Tibial artery (tissue), 4 donors: Measurements from ENCODE around the gene C1QTNF3.

Experiments
- DNase-seq, 2 donors: peaks; one replicate each; pipeline ENCODE4 v3.0.0-alpha.2; 2019
- H3K27ac ChIP-seq, 2 donors: fragments of 200-600 bp; sonication (generic) in 1 of 2; 1 replicate in 1 of 2; 2 replicates in 1 of 2; pipeline ENCODE4 v1.5.1; 2018 to 2019; ENCODE audit warnings: mild to moderate bottlenecking in 1 of 2
- H3K27me3 ChIP-seq, 2 donors: fragments of 200-600 bp; sonication (generic) in 1 of 2; one replicate each; pipeline versions ENCODE4 v1.5.1 to v1.6.0; 2016 to 2019
- H3K36me3 ChIP-seq, 3 donors: fragments of 200-600 bp; sonication (generic) in 2 of 3; one replicate each; pipeline ENCODE4 v1.5.1; 2016 to 2019; ENCODE audit warnings: mild to moderate bottlenecking in 2 of 3
- H3K4me1 ChIP-seq, 4 donors: fragments of 200-600 bp; sonication (generic) in 2 of 4; 1 replicate in 3 of 4; 2 replicates in 1 of 4; pipeline ENCODE4 v1.5.1; 2016 to 2019
- H3K4me3 ChIP-seq, 2 donors: fragments of 200-600 bp; sonication (generic) in 1 of 2; 1 replicate in 1 of 2; 2 replicates in 1 of 2; pipeline ENCODE4 v1.5.1; 2018 to 2019; ENCODE audit warnings: mild to moderate bottlenecking in 2 of 2
- H3K9me3 ChIP-seq, 3 donors: fragments of 200-600 bp; sonication (generic) in 1 of 3; one replicate each; pipeline ENCODE4 v1.5.1; 2016 to 2019
- CTCF ChIP-seq, 2 experiments: fragments of 200-600 bp in 1 of 2; fragments of 450-650 bp in 1 of 2; IDR thresholded peaks; one replicate each; pipeline ENCODE4 v1.5.1; 2017 to 2019; ENCODE audit warnings: antibody characterized with exemption in 2 of 2, mild to moderate bottlenecking in 1 of 2, moderate library complexity in 1 of 2
- intact Hi-C: fragments of 100-400 bp; cut with DNase I; formaldehyde crosslinking; loops from one replicate; pipeline ENCODE4 v1.15.0; 2023; ENCODE audit warnings: low total_unique reads

The C1QTNF3 gene

GRCh38 chr5:34005211-34005610 lies 37.8 kb downstream of the C1QTNF3 start:
- H3K4me1 ChIP-seq, result peaks cover 0 to 19% (median 7%) of the 10 kb centered on the region in 4 donors
- intact Hi-C loops, result no loop called here
- H3K4me3 ChIP-seq, result no peak overlapping the region
- H3K27me3 ChIP-seq, result no peaks in the 10 kb centered on the region
- no peaks in the 10 kb centered on the region for H3K9me3 ChIP-seq
- H3K27ac ChIP-seq, result no peak overlapping the region
- H3K36me3 ChIP-seq, result peaks cover 0 to 9% (median 5%) of the 10 kb centered on the region in 3 donors
- no peak for TF ChIP-seq CTCF (IDR thresholded peaks at IDR 0.05)
- DNase-seq, result no peak

DNA sequence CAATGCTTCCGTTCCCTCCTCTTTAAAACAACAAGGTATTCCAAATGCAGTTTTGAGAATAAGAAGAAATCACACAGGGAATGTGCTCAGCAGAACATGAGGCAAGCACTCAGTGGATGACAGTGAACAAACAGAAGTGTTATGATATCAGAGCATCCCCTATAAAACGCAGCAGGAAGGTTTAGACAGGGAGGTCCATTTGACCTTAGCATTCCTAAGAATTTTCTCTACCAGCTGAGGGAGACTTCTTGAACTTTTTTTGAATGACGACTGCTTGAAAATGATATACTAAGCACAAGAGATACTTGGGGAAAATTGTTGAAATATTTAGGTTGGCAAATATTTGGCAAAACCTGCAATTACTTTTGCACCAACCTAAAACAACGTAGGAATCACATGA lies 39.1 kb downstream of the C1QTNF3 start:
- no peaks in the 10 kb centered on the region for H3K9me3 ChIP-seq
- no peak overlapping the region for H3K27ac ChIP-seq
- no peak overlapping the region for H3K4me3 ChIP-seq
- H3K27me3 ChIP-seq, result no peaks in the 10 kb centered on the region
- no peak for TF ChIP-seq CTCF (IDR thresholded peaks at IDR 0.05)
- peaks cover 0 to 17% (median 7%) of the 10 kb centered on the region in 4 donors for H3K4me1 ChIP-seq
- no peak for DNase-seq
- intact Hi-C loops, result no loop called here
- H3K36me3 ChIP-seq, result peaks cover 0 to 9% (median 5%) of the 10 kb centered on the region in 3 donors

DNA sequence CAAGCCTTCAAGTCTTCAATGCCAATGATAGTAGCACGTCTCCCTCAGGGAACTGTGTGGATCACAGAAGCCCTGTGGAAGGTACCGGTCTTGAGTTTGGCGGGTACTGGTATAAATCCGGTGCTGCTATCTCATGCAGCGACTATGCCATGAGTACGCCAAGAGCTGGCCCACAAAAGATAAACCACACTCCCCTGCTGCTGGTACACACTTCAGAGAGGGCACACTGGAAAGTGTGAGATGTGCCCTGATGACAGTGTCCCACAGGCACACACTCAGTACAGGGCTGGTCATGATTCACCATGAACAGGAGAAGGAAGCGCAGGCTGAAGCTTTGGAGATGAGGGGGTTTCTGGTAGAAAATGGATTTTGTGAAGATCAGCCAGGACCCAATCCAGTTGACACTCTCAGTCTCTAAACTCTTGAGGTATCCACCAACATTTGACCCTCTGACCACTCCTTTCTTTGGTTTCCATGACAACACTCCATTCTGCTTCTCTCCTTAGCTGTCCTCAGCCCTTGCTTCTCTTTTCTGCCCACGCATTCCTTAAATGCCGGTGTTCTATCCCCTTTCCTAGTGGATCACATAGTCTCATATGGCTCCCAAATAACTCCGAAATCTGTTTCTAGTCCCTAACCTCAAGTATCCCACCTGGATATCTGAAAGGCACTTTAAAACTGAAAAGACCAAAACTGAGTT lies 40.2 kb downstream of the C1QTNF3 start:
- intact Hi-C loops, result no loop called here
- Histone ChIP-seq H3K4me1 (peaks cover 0 to 12% (median 7%) of the 10 kb centered on the region in 4 donors), H3K4me3 (no peak overlapping the region), H3K9me3 (no peaks in the 10 kb centered on the region), H3K27ac (no peak overlapping the region), H3K36me3 (peaks cover 0 to 20% (median 5%) of the 10 kb centered on the region in 3 donors), H3K27me3 (no peaks in the 10 kb centered on the region)
- TF ChIP-seq CTCF (IDR thresholded peaks at IDR 0.05), result no peak
- DNase-seq, result no peak

DNA sequence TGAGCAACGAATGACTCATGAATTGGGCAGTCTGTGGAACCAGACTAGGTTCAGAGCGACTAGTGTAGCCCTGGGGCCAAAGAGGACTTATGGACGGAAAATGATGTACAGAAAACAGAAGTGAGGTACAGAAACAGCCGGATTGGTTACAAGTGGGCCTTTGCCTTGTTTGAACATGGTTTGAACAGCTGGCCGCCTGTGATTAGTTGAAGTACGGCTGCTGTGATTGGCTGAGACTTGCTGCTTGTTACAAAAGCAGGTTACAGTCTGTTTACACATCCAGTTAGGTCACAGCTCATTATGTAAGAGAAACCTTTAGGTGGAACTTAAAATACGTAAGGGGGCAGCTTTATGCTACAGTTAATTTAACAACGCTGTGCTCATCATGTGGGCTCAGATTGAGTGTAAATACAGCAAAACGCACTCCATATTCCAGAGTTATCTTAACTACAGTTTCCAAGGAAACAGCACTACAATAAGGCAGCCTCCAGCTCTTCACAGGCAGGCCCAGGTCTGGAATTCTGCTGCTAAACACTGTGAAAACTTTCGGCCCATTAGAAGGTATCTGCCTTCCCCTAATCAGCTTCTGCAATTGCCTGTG lies 41.7 kb downstream of the C1QTNF3 start:
- Histone ChIP-seq H3K27me3 (no peaks in the 10 kb centered on the region), H3K4me3 (no peak overlapping the region), H3K9me3 (no peaks in the 10 kb centered on the region), H3K27ac (no peak overlapping the region), H3K36me3 (peaks cover 0 to 20% (median 5%) of the 10 kb centered on the region in 3 donors), H3K4me1 (peaks cover 0 to 10% (median 3%) of the 10 kb centered on the region in 4 donors)
- intact Hi-C loops, result no loop called here
- TF ChIP-seq CTCF (IDR thresholded peaks at IDR 0.05), result no peak
- no peak for DNase-seq

DNA sequence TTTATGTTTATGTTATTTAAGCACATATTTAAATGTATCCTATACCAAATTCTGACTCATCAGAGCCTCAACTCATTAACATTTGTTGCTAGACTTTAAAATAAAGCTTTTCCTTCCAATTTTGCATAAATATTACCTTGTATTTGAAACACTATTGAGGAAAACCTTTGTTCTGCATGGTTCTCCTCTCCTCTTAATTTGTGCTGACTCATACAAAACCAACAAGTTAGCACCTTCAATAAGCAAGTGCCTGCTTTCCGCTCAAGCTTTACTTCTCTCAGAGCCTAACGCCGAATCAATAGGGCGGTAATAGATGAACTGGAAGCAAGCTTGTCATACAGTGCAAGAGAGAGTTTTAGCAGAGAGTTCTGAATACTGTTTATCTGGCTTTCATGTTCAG lies 43.0 kb downstream of the C1QTNF3 start:
- Histone ChIP-seq H3K4me3 (no peak overlapping the region), H3K27me3 (no peaks in the 10 kb centered on the region), H3K4me1 (peaks cover 0 to 6% (median 3%) of the 10 kb centered on the region in 4 donors), H3K36me3 (peaks cover 0 to 20% (median 5%) of the 10 kb centered on the region in 3 donors), H3K27ac (no peak overlapping the region), H3K9me3 (no peaks in the 10 kb centered on the region)
- DNase-seq, result no peak
- intact Hi-C loops, result no loop called here
- TF ChIP-seq CTCF (IDR thresholded peaks at IDR 0.05), result no peak
